Naive B cell (primary cell): ENCODE data around the gene OR7C1. TPM values are rescaled to one million over a fixed set of nuclear protein-coding genes. Genes with fewer than 3 reads are reported as not detected.
"Not testable (repeated sequence)": the region's sequence is repeated elsewhere in the genome, so short reads cannot be mapped to it uniquely, and the experiment has no call there.

Experiments used
- ATAC-seq, 2 donors: fragments of 150-1000 bp; cut with Tn5 transposase; 2 replicates each; pipeline ENCODE4 v1.10.0; 2021; ENCODE audit warnings: low read depth in 2 of 2, mild to moderate bottlenecking in 2 of 2, moderate library complexity in 2 of 2
- DNase-seq: peaks from one replicate; pipeline ENCODE4 v3.0.0; 2022
- H3K27ac Mint-ChIP-seq, 6 donors: one replicate each; pipeline ENCODE4 v1.8.0; 2020 to 2022; ENCODE audit warnings: mild to moderate bottlenecking in 6 of 6, mixed read lengths in 6 of 6, moderate library complexity in 5 of 6, inconsistent platforms in 2 of 6
- H3K27me3 Mint-ChIP-seq, 3 donors: one replicate each; pipeline ENCODE4 v1.8.0; 2021 to 2022; ENCODE audit warnings: mixed read lengths in 3 of 3, mild to moderate bottlenecking in 1 of 3
- H3K36me3 Mint-ChIP-seq, 2 donors: one replicate each; pipeline ENCODE4 v1.8.0; 2020 to 2022; ENCODE audit warnings: mixed read lengths in 2 of 2, inconsistent platforms in 1 of 2, mild to moderate bottlenecking in 1 of 2
- H3K4me1 Mint-ChIP-seq, 3 donors: one replicate each; pipeline ENCODE4 v1.8.0; 2020 to 2022; ENCODE audit warnings: mixed read lengths in 3 of 3, inconsistent platforms in 1 of 3, mild to moderate bottlenecking in 1 of 3, moderate library complexity in 1 of 3
- H3K4me3 Mint-ChIP-seq, 8 donors: one replicate each; pipeline ENCODE4 v1.8.0; 2020 to 2022; ENCODE audit warnings: mild to moderate bottlenecking in 8 of 8, mixed read lengths in 8 of 8, moderate library complexity in 8 of 8, inconsistent platforms in 2 of 8
- H3K9me3 Mint-ChIP-seq, 7 donors: one replicate each; pipeline ENCODE4 v1.8.0; 2020 to 2022; ENCODE audit warnings: mixed read lengths in 7 of 7, mild to moderate bottlenecking in 5 of 7, inconsistent platforms in 2 of 7, moderate library complexity in 1 of 7
- polyA plus RNA-seq, 6 donors: library from polyadenylated mRNA; unstranded; fragments of 300-500 nt; fragmentation: Illumina TruSeq; gene quantifications; one replicate each; pipeline ENCODE4 v1.2.3, GENCODE V29; 2021; ENCODE audit warnings: low read depth in 6 of 6

Gene OR7C1
- polyA plus RNA-seq, 6 donors from 2014 or later: not detected

GRCh38 chr19:14814982-14815652, 19.9 kb downstream of the OR7C1 start:
- no peak overlapping the region for H3K27ac Mint-ChIP-seq
- ATAC-seq (no peak), DNase-seq (no peak)
- peaks cover 0 to 4% (median 0%) of the 10 kb centered on the region in 3 donors for H3K27me3 Mint-ChIP-seq
- peaks cover 0 to 5% (median 0%) of the 10 kb centered on the region in 7 donors for H3K9me3 Mint-ChIP-seq
- no peak overlapping the region for H3K4me3 Mint-ChIP-seq
- H3K4me1 Mint-ChIP-seq: no peaks in the 10 kb centered on the region
- H3K36me3 Mint-ChIP-seq: no peaks in the 10 kb centered on the region

- ATAC-seq: no peak
- Mint-ChIP-seq H3K9me3 (no peaks in the 10 kb centered on the region), H3K27me3 (no peaks in the 10 kb centered on the region), H3K27ac (peak overlapping the region in 3 of 6 donors; percentile 6 to 29 (median 7)), H3K36me3 (no peaks in the 10 kb centered on the region), H3K4me1 (peaks cover 0 to 6% (median 5%) of the 10 kb centered on the region in 3 donors), H3K4me3 (no peak overlapping the region)
- no peak for DNase-seq
Measured at GRCh38 chr19:14809272-14810057, 25.5 kb downstream of the OR7C1 start.

GRCh38 chr19:14804765-14805164, 30.2 kb downstream of the OR7C1 start:
- Mint-ChIP-seq H3K4me3 (no peak overlapping the region), H3K9me3 (no peaks in the 10 kb centered on the region), H3K27me3 (peaks cover 0 to 17% (median 5%) of the 10 kb centered on the region in 3 donors), H3K27ac (peak overlapping the region in 1 of 6 donors; percentile 74), H3K36me3 (no peaks in the 10 kb centered on the region), H3K4me1 (peaks cover 0 to 6% (median 5%) of the 10 kb centered on the region in 3 donors)
- DNase-seq: no peak
- ATAC-seq: no peak

- H3K27me3 Mint-ChIP-seq: peaks cover 14 to 41% (median 16%) of the 10 kb centered on the region in 3 donors
- H3K9me3 Mint-ChIP-seq: no peaks in the 10 kb centered on the region
- H3K4me3 Mint-ChIP-seq: no peak overlapping the region
- no peaks in the 10 kb centered on the region for H3K4me1 Mint-ChIP-seq
- no peak overlapping the region for H3K27ac Mint-ChIP-seq
- no peaks in the 10 kb centered on the region for H3K36me3 Mint-ChIP-seq
- ATAC-seq (no peak), DNase-seq (no peak)
Measured at GRCh38 chr19:14798760-14799159, 36.2 kb downstream of the OR7C1 start.

- Mint-ChIP-seq H3K27ac (no peak overlapping the region), H3K36me3 (no peaks in the 10 kb centered on the region), H3K27me3 (peaks cover 9 to 33% (median 16%) of the 10 kb centered on the region in 3 donors), H3K4me3 (no peak overlapping the region), H3K9me3 (peaks cover 0 to 3% (median 0%) of the 10 kb centered on the region in 7 donors), H3K4me1 (no peaks in the 10 kb centered on the region)
- DNase-seq (no peak), ATAC-seq (no peak)
Measured at GRCh38 chr19:14796021-14796420, 39.0 kb downstream of the OR7C1 start.

GRCh38 chr19:14795078-14795721, 39.8 kb downstream of the OR7C1 start:
- Mint-ChIP-seq H3K27me3 (peaks cover 9 to 29% (median 16%) of the 10 kb centered on the region in 3 donors), H3K27ac (no peak overlapping the region), H3K4me3 (no peak overlapping the region), H3K9me3 (peaks cover 0 to 3% (median 0%) of the 10 kb centered on the region in 7 donors), H3K4me1 (no peaks in the 10 kb centered on the region), H3K36me3 (no peaks in the 10 kb centered on the region)
- no peak for DNase-seq
- no peak for ATAC-seq

GRCh38 chr19:14792250-14792649, 42.7 kb downstream of the OR7C1 start:
- not testable (repeated sequence) for H3K4me1 Mint-ChIP-seq, H3K9me3 Mint-ChIP-seq, DNase-seq, H3K4me3 Mint-ChIP-seq, H3K27ac Mint-ChIP-seq, ATAC-seq, H3K36me3 Mint-ChIP-seq
- H3K27me3 Mint-ChIP-seq: peaks cover 0 to 11% (median 6%) of the 10 kb centered on the region in 3 donors

GRCh38 chr19:14786421-14786851, 48.5 kb downstream of the OR7C1 start:
- peaks cover 20 to 47% (median 31%) of the 10 kb centered on the region in 3 donors for H3K4me1 Mint-ChIP-seq
- H3K27me3 Mint-ChIP-seq: no peaks in the 10 kb centered on the region
- peaks cover 0 to 6% (median 2%) of the 10 kb centered on the region in 7 donors for H3K9me3 Mint-ChIP-seq
- ATAC-seq (peak in 1 of 2 donors; percentile 31), DNase-seq (peak; percentile 9)
- H3K36me3 Mint-ChIP-seq: no peaks in the 10 kb centered on the region
- H3K27ac Mint-ChIP-seq: peak overlapping the region in 4 of 6 donors; percentile 33 to 82 (median 45)
- H3K4me3 Mint-ChIP-seq: peak overlapping the region in 6 of 8 donors; percentile 37 to 82 (median 63)

GRCh38 chr19:14785102-14785793, 49.7 kb downstream of the OR7C1 start:
- not testable (repeated sequence) for H3K36me3 Mint-ChIP-seq, H3K27me3 Mint-ChIP-seq, DNase-seq, H3K9me3 Mint-ChIP-seq
- Mint-ChIP-seq H3K4me3 (peak overlapping the region; percentile 34 to 83 (median 64)), H3K4me1 (peaks cover 20 to 53% (median 37%) of the 10 kb centered on the region in 3 donors), H3K27ac (peak overlapping the region; percentile 2 to 89 (median 81))
- ATAC-seq: peak; percentile 43 to 54

- not testable (repeated sequence) for H3K9me3 Mint-ChIP-seq, H3K27me3 Mint-ChIP-seq, DNase-seq, H3K36me3 Mint-ChIP-seq
- peak overlapping the region; percentile 34 to 81 (median 65) for H3K4me3 Mint-ChIP-seq
- ATAC-seq: peak; percentile 54 to 55
- H3K4me1 Mint-ChIP-seq: peaks cover 20 to 53% (median 37%) of the 10 kb centered on the region in 3 donors
- H3K27ac Mint-ChIP-seq: peak overlapping the region; percentile 2 to 89 (median 68)
Measured at GRCh38 chr19:14784730-14785101, 50.3 kb downstream of the OR7C1 start.

- not testable (repeated sequence) for ATAC-seq, H3K36me3 Mint-ChIP-seq, DNase-seq
Measured at GRCh38 chr19:14783410-14783998, 51.5 kb downstream of the OR7C1 start.

GRCh38 chr19:14782626-14783409, 52.2 kb downstream of the OR7C1 start:
- H3K4me1 Mint-ChIP-seq: peaks cover 20 to 59% (median 37%) of the 10 kb centered on the region in 3 donors
- H3K27me3 Mint-ChIP-seq: peaks cover 0 to 2% (median 0%) of the 10 kb centered on the region in 3 donors
- no peaks in the 10 kb centered on the region for H3K36me3 Mint-ChIP-seq
- peaks cover 0 to 2% (median 0%) of the 10 kb centered on the region in 7 donors for H3K9me3 Mint-ChIP-seq
- H3K4me3 Mint-ChIP-seq: peak overlapping the region in 1 of 8 donors; percentile 71
- ATAC-seq (no peak), DNase-seq (no peak)
- peak overlapping the region in 1 of 6 donors; percentile 52 for H3K27ac Mint-ChIP-seq

More at GRCh38 chr19:14783410-14783998, 51.5 kb downstream of the OR7C1 start:
- not testable (repeated sequence) for H3K27me3 Mint-ChIP-seq, H3K9me3 Mint-ChIP-seq
- peak overlapping the region in 1 of 6 donors; percentile 52 for H3K27ac Mint-ChIP-seq
- peaks cover 20 to 56% (median 37%) of the 10 kb centered on the region in 3 donors for H3K4me1 Mint-ChIP-seq
- peak overlapping the region in 1 of 8 donors; percentile 71 for H3K4me3 Mint-ChIP-seq
